Cardiac septum (tissue), 1 donor: ENCODE data around the gene LASP1. TPM values are rescaled to one million over a fixed set of nuclear protein-coding genes. Genes with fewer than 3 reads are reported as not detected.
"Not testable (repeated sequence)": the region's sequence is repeated elsewhere in the genome, so short reads cannot be mapped to it uniquely, and the experiment has no call there.

Experiments used
- DNase-seq: peaks from one replicate; pipeline ENCODE4 v3.0.0-alpha.2; 2020; ENCODE audit warnings: low spot score
- intact Hi-C: fragments of 100-400 bp; cut with DNase I; formaldehyde crosslinking; loops from one replicate; pipeline ENCODE4 v1.14.0; 2022
- total RNA-seq: library from RNA; stranded (reverse); fragmentation: NEBNext Ultra II Directional; extraction: Animal tissue kit (Norgen Biotek cat#: 25700); gene quantifications from one replicate; pipeline ENCODE4 v1.2.1, GENCODE V29; 2021
- donor health status: DM: no; HTN: no; CAD: no.

The LASP1 gene
- total RNA-seq, 1 donor from 2014 or later = 25.3 TPM

- intact Hi-C loops = no loop called here
- DNase-seq = no peak
Observed at GRCh38 chr17:38900978-38901656, 31.3 kb downstream of the LASP1 start.

DNA sequence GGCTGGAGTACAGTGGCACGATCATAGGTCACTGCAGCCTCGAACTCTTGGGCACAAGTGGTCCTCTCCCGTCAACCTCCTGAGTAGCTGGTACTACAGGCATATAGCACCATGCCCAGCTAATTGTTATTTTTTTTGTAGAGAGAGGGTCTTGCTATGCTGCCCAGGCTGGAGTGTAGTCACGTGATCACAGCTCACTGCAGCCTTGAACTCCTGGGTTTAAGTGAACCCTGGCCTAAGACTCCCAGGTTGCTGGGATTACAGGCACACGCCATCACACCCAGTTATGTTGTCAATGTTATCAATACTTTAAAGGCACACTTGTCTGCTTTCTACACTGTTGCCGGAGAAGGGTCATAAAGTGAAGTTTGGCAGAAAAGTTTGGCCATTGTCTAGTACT is 33.5 kb downstream of the LASP1 start:
- intact Hi-C loops = no loop called here
- DNase-seq = no peak

DNA sequence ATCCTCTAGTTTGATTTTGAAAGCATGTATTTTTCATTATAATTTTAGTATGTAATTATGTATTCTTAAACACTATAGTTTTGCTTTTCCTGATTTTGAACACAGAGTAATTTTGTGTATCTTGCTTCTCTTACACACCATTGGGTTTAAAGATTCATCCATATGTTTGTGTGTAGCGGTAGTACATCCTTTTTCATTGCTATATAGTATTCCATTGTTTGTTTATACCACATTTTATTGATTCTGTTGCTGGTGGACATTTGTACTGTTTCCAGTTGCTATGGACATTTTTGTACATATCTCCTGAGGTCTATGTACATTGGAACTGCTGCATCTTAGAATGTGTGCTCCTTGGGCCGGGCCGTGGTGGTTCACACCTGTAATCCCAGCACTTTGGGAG is 35.0 kb downstream of the LASP1 start:
- intact Hi-C loops = loop anchor here (5.0 kb wide), 1 partner anchor 33 kb away; the partner anchor contains the start of gene LASP1
- DNase-seq = no peak

DNA sequence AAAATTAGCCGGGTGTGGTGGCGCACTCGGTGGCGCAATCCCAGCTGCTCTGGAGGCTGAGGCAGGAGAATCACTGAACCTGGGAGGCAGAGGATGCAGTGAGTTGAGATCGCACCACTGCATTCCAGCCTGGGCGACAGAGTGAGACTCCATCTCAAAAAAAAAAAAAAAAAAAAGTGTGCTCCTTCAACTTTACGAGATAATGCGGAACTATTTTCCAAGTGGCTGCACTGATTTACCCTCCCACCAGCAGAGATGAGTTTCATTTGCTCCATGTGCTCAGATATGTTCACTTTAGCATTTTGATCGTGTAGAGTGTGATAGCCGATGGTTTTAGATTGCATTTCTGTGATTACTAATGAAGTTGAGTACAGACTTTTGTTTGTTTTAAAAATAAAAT is 35.5 kb downstream of the LASP1 start:
- DNase-seq = no peak
- intact Hi-C loops = loop anchor here (5.0 kb wide), 1 partner anchor 33 kb away; the partner anchor contains the start of gene LASP1

GRCh38 chr17:38906460-38907228 is 36.8 kb downstream of the LASP1 start:
- DNase-seq = no peak
- intact Hi-C loops = loop anchor here (5.0 kb wide), 1 partner anchor 34 kb away; the partner anchor contains the start of gene LASP1

- DNase-seq = no peak
Observed at GRCh38 chr17:38907930-38908675, 38.2 kb downstream of the LASP1 start.

DNA sequence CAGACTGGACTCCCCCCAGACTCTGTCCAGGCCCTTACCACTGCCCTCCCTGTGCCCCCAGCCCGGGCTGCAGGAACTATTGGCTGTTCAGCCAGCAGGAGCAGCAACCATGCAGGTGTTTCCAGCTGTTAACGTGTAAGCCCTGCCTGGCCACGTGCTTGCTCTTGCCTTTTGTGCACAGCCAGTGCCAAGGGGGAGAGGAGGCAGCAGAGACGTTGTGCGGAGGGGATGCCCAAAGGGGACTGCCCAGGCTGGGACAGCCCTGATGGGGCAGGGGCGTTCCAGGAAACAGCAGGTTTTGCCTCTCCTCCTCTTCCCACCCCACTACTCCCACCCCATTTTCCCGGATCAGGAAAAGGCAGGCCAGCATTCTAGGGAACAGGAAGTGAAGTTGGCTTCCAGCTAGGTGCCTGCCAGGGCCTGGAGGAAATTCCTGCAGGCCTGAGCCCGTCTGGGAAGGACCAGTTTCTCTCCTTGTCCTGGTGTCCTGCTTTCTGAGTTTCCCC is 38.9 kb downstream of the LASP1 start:
- no peak for DNase-seq
- intact Hi-C loops = loop anchor here (5.0 kb wide), 1 partner anchor 36 kb away; the partner anchor contains the start of gene LASP1

More at GRCh38 chr17:38907930-38908675, 38.2 kb downstream of the LASP1 start:
- intact Hi-C loops = loop anchor here (5.0 kb wide), 1 partner anchor 36 kb away; the partner anchor contains the start of gene LASP1

DNA sequence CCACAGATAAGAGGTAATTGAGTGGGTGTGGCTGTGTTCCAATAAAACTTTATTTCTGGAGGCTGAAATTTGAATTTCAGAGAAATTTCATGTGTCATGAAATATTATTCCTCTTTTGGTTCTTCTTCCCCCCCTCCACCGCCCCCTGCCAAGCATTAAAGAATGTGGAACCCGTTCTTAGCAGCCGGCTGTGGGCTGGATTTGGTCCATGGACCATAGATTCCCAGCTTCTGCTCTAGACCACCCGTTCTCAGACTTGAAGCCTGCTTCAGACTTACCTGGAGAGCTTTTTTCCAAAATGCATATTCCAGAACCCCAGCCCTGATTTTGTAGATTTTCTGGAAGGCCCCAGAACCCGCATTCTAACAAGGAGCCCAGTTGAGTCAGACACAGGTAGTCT is 40.5 kb downstream of the LASP1 start:
- intact Hi-C loops = no loop called here
- DNase-seq = no peak

DNA sequence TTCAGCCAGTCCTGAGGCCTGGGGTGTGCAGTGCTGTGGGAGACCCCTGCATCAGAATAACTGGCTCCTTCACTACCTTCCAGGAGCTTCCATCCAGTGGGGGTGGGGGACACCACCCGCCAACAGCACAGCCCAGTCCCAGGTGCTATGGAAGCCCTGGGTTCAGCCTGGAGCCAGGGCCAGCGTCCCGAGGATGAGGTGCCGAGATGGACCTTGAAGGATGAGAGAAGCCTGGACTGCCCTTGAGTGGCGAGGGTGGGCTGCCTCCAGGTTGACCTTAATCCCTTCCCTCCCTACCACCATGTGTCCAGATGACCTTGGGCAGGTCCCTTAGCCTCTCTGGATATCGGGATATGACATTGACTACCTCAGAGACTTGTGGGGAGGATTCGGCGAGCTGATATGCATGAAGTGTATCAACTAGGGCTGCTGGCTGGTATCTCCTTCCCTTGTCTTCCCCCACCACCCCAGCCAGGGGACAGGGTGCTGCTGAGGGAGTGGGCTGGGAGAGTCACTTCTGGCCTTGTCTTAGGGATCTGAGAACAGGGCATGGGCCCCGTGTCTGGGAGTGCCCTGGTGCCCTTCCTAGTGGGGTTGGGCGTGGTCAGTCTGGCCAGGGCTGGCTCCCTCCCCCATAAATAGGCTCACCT is 41.3 kb downstream of the LASP1 start:
- DNase-seq = peak; percentile 63
- intact Hi-C loops = no loop called here

GRCh38 chr17:38911731-38912081 is 41.8 kb downstream of the LASP1 start:
- DNase-seq = peak; percentile 29
- intact Hi-C loops = not testable (repeated sequence)

- intact Hi-C loops = no loop called here
- peak; percentile 71 for DNase-seq
Observed at GRCh38 chr17:38912221-38912813, 42.5 kb downstream of the LASP1 start.

DNA sequence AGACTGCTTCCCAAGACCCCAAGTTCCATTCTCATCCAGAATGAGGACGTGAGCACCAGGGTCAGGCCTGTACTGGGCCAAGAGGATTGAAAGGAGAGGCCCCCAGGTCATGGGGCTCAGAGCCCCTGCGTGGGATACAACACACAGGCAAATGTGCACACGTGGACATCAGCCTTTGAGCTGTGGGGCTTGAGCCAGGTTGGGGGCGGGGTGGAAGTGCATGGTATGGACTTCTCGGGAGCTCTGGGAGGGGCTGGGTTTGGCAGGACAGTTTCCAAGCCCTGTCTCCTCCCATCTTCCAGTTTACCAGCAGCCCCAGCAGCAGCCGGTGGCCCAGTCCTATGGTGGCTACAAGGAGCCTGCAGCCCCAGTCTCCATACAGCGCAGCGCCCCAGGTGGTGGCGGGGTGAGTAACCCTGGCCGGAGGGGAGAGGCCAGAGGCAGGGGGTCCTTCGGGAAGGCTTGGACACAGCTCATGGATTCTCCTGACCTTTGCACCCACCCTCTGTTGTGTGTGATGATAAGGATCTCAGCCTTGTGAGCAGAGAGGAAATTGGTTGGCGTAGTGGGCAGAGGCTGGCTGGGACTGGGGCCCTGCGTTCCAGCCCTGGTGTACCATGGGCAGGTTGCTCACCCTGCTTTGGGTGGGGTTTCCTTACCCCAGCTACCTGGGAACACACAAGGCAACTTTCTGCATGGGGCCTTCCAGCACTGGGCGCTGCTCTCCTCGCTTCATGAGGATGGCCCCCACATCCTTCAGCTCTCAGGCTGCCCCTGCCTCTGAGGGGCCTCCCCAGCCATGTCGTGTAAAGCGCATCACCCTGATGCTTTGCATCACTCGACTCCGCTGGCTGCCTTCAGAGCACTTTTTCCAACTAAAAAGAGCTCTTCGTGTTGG is 45.1 kb downstream of the LASP1 start:
- intact Hi-C loops = no loop called here
- peak; percentile 36 for DNase-seq

DNA sequence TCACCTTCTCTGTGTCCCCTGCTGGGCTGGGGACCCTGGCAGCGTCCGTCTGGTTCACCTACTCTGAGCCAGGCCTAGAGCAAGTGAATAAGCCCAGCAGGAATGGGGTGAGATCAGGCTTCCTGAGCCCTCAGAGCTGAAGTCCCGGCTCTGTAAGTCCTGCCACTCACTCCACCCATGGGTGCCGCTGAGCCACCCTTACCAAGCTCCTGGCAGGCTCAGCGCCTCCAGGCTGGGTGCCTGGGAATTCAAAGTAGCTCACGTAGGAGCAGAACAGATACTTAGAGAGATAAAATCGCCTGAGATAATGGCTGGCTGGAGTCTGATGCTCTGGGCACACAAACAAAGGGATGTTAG is 45.8 kb downstream of the LASP1 start:
- intact Hi-C loops = no loop called here
- DNase-seq = peak; percentile 36

- intact Hi-C loops = no loop called here
- no peak for DNase-seq
Observed at GRCh38 chr17:38916771-38917170, 46.9 kb downstream of the LASP1 start.

DNA sequence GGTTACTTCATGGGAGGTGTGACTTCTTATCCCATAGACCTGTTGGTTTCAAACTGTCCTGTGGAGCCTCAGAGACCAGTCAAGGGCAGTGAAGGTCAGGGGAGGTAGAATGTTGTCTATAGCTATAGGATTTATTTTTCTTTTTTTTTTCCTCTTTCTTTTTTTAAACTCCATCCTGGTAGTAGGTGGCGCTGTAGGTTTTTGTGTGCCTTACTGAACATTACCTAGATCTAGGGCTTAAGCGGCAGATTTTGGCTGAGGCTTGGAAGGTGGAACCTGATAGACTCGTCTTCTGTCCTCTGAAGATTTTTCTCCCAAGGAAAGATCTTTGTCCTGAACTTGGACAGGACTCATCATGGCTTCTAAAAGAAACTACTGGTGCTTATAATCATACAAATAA is 47.4 kb downstream of the LASP1 start:
- intact Hi-C loops = no loop called here
- DNase-seq = no peak

- DNase-seq = no peak
- intact Hi-C loops = no loop called here
Observed at GRCh38 chr17:38918129-38918913, 48.5 kb downstream of the LASP1 start.

DNA sequence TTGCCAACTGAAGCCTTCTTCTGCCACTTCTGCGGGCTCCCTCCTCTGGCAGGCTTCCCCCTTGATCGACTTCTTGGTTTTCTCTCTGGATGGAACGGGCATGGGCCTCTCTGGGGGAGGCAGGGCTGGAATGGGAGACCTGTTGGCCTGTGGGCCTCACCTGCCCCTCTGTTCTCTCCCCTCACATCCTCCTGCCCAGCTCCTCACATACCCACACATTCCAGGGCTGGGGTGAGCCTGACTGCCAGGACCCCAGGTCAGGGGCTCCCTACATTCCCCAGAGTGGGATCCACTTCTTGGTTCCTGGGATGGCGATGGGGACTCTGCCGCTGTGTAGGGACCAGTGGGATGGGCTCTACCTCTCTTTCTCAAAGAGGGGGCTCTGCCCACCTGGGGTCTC is 49.1 kb downstream of the LASP1 start:
- DNase-seq = no peak
- intact Hi-C loops = no loop called here
